ENCODE results near the gene PFKFB4. TPM values are rescaled to one million over a fixed set of nuclear protein-coding genes. Genes with fewer than 3 reads are reported as not detected.
A peak's percentile ranks its signal among the peaks of the same experiment; 100 is the strongest.

PFKFB4 gene
- polyA plus RNA-seq, 2 donors = 3.8 to 9.2 TPM

DNA sequence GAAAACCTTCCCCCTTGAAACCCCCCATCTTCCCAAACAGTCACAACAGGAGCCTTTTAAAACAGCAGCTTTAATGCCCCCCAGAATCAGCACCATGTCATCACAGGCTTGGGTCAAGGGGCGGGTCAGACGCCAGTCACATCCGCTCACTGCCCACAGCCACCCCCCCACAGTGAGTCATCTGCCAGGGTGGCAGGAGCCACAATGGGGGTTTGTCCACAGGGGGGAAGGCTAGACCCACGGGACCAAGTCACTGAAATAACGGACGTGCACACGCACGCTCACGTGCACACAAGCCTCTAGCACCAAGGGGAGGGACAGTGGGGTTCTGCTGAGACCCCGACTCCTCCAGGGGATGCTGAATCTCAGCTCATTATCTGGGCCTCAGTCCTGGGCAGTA is 7.4 kb upstream of the PFKFB4 start:
- 61 to 74% methylated on average over 10 of the region's 10 CpGs for WGBS, 2 donors
- Histone ChIP-seq H3K4me3 (ENCODE audit: low read depth in 1 of 2, low read length in 2 of 2) (no peak overlapping the region), H3K27ac (ENCODE audit: low read depth in 2 of 2, low read length in 1 of 2) (no peak overlapping the region), H3K9me3 (ENCODE audit: control insufficient read depth in 2 of 2, insufficient read depth in 1 of 2, low read depth in 1 of 2, low read length in 1 of 2) (no peaks in the 10 kb centered on the region), H3K27me3 (ENCODE audit: control insufficient read depth in 1 of 2, insufficient read depth in 2 of 2, low read length in 2 of 2) (no peaks in the 10 kb centered on the region), H3K4me1 (ENCODE audit: control insufficient read depth in 2 of 2, insufficient read depth in 2 of 2, low read length in 1 of 2) (peaks cover 0 to 2% of the 10 kb centered on the region in 2 donors), H3K36me3 (ENCODE audit: control insufficient read depth in 2 of 2, insufficient read depth in 2 of 2, low read length in 1 of 2) (peaks cover 0 to 3% of the 10 kb centered on the region in 2 donors)

DNA sequence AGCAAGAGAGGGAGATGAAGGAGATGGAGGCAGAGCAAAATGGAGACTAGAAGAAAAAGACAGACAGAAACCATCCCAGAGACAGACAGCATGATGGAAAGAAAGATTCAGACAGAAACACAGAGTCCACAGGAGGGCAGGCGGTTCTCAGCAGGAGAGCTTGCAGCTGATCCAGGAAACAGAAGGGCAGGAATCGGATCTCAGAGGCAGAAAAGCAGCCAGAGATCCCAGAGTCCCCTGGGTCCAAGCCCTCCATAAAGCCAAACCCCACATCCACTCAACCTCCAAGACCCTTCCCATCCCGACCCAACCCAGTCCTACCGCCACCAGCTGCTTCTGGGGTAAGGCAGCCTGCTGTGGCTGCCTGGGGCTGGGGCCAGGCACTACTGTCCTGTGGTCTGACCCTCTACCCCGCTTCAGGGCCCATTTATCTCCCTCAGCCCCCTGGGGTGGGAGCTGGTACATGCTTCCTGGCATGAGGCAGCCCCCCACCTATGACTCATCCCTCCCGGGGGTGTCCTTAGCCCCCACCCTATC is 6.8 kb upstream of the PFKFB4 start, which contains the start of gene UCN2:
Gene UCN2, minus strand, starts transcription at position 400 of the 537 bp plus-strand sequence. CDS start 657 bp downstream, outside the sequence.
- no peak within 1 kb of the TSS for H3K27ac ChIP-seq (ENCODE audit: low read depth in 2 of 2, low read length in 1 of 2)
- peaks cover 0 to 2% of the 10 kb centered on the region in 2 donors for H3K4me1 ChIP-seq (ENCODE audit: control insufficient read depth in 2 of 2, insufficient read depth in 2 of 2, low read length in 1 of 2)
- no peaks in the 10 kb centered on the region for H3K27me3 ChIP-seq (ENCODE audit: control insufficient read depth in 1 of 2, insufficient read depth in 2 of 2, low read length in 2 of 2)
- H3K36me3 ChIP-seq (ENCODE audit: control insufficient read depth in 2 of 2, insufficient read depth in 2 of 2, low read length in 1 of 2) = peaks cover 0 to 3% of the 10 kb centered on the region in 2 donors
- WGBS, 2 donors = 66 to 70% methylated on average over 6 of the region's 6 CpGs
- H3K4me3 ChIP-seq (ENCODE audit: low read depth in 1 of 2, low read length in 2 of 2) = no peak within 1 kb of the TSS
- no peaks in the 10 kb centered on the region for H3K9me3 ChIP-seq (ENCODE audit: control insufficient read depth in 2 of 2, insufficient read depth in 1 of 2, low read depth in 1 of 2, low read length in 1 of 2)

DNA sequence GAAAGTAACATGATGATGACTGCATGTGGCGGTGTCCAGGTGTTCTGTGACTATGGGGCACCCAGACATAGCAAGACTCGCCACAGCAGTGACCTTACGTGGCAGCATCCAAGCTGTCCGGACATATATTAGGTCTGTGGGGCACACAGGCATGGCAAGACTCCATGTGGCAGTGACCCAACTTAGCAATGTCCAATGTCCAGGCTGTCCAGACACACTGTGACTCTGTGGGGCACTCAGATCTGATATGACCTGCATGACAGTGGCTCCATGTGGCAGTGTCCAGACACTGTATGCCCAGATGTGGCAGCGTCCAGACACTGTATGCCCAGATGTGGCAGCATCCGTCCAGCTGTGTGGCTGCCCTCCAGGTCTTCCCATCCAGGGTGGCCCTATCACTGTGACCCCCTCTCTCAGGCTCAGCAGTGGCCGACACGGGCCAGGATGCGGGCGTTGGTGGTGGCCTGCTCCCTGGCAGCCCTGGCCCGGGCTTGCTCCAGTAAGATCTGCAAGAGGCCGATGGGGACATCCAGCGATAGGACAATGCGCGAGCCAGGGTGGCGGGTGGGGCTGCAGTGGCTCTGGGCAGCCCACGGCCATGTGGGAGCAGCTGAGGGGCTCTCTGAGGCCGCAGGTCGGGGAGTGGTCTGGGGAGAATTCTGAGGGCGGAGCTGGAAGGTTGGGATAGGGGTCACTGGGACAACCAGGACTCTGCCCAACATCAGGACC is 5.9 kb upstream of the PFKFB4 start:
- Histone ChIP-seq H3K27me3 (ENCODE audit: control insufficient read depth in 1 of 2, insufficient read depth in 2 of 2, low read length in 2 of 2) (no peaks in the 10 kb centered on the region), H3K4me3 (ENCODE audit: low read depth in 1 of 2, low read length in 2 of 2) (no peak overlapping the region), H3K27ac (ENCODE audit: low read depth in 2 of 2, low read length in 1 of 2) (no peak overlapping the region), H3K36me3 (ENCODE audit: control insufficient read depth in 2 of 2, insufficient read depth in 2 of 2, low read length in 1 of 2) (peaks cover 0 to 3% of the 10 kb centered on the region in 2 donors), H3K9me3 (ENCODE audit: control insufficient read depth in 2 of 2, insufficient read depth in 1 of 2, low read depth in 1 of 2, low read length in 1 of 2) (no peaks in the 10 kb centered on the region), H3K4me1 (ENCODE audit: control insufficient read depth in 2 of 2, insufficient read depth in 2 of 2, low read length in 1 of 2) (peaks cover 0 to 2% of the 10 kb centered on the region in 2 donors)
- 84 to 88% methylated on average over 20 of the region's 20 CpGs for WGBS, 2 donors

DNA sequence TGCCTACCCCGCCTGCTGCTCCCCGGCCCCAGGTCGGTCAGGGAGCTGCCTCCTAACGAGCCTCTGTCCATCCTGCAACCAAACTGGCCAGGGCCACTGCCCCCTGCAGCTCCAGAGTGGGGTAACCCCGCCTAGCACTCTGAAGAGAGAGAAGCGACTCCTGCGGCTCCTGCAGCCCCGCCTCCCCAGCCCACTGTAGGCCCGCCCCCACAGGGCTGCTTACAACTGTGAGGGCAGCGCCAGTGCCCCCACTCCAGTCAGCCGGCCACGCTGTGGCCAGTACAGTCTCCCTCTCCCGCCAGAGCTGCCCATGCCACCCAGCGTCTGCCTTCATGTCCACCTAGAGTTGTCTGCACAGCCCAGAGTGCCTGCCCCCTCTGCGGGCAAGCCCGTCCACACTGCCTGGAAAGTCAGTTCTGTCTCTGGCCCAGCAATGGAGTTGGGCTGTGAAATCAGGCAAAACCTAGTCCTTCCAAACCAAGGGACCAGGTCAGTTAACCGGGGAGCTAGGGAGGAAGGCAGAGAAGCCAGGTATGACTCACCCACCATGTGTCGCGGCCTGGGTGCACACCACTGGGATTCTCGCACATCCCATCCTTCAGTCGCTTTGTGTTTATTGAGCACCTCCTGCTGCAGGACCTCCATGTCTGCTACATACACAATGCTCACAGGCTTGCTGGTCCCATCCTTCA is 4.6 kb upstream of the PFKFB4 start:
- Histone ChIP-seq H3K4me3 (ENCODE audit: low read depth in 1 of 2, low read length in 2 of 2) (no peak overlapping the region), H3K27ac (ENCODE audit: low read depth in 2 of 2, low read length in 1 of 2) (peak overlapping the region; percentile 8 to 18)
- 49 to 50% methylated on average over 21 of the region's 21 CpGs for WGBS, 2 donors

DNA sequence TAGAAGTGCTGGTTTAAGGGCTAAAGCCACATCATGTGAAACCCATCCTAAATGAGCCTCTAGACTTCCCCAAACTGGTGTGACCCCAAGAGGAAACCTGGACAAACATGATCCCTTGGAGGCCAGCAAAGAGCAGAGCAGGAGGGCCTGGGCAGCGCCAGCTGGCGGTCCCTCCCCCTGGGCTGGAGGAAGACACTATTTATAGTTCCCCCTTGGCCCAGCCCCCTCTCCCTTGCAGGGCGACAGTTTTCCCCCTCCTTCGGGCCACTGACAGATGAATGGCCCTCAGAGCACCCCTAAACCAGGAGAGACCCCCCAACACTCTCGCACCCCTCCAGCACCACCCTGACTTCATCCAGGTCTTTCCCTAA is 4.0 kb upstream of the PFKFB4 start:
- H3K4me3 ChIP-seq (ENCODE audit: low read depth in 1 of 2, low read length in 2 of 2) = no peak overlapping the region
- peaks cover 0 to 3% of the 10 kb centered on the region in 2 donors for H3K4me1 ChIP-seq (ENCODE audit: control insufficient read depth in 2 of 2, insufficient read depth in 2 of 2, low read length in 1 of 2)
- no peaks in the 10 kb centered on the region for H3K9me3 ChIP-seq (ENCODE audit: control insufficient read depth in 2 of 2, insufficient read depth in 1 of 2, low read depth in 1 of 2, low read length in 1 of 2)
- 33 to 37% methylated on average over 3 to 5 of the region's 5 CpGs for whole genome bisulfite sequencing, 2 donors
- H3K27me3 ChIP-seq (ENCODE audit: control insufficient read depth in 1 of 2, insufficient read depth in 2 of 2, low read length in 2 of 2) = no peaks in the 10 kb centered on the region
- peak overlapping the region; percentile 8 to 18 for H3K27ac ChIP-seq (ENCODE audit: low read depth in 2 of 2, low read length in 1 of 2)
- H3K36me3 ChIP-seq (ENCODE audit: control insufficient read depth in 2 of 2, insufficient read depth in 2 of 2, low read length in 1 of 2) = peaks cover 0 to 3% of the 10 kb centered on the region in 2 donors

More for the DNA sequence above, 4.6 kb upstream of the PFKFB4 start:
- no peaks in the 10 kb centered on the region for H3K9me3 ChIP-seq (ENCODE audit: control insufficient read depth in 2 of 2, insufficient read depth in 1 of 2, low read depth in 1 of 2, low read length in 1 of 2)
- no peaks in the 10 kb centered on the region for H3K27me3 ChIP-seq (ENCODE audit: control insufficient read depth in 1 of 2, insufficient read depth in 2 of 2, low read length in 2 of 2)
- peaks cover 0 to 3% of the 10 kb centered on the region in 2 donors for H3K36me3 ChIP-seq (ENCODE audit: control insufficient read depth in 2 of 2, insufficient read depth in 2 of 2, low read length in 1 of 2)
- H3K4me1 ChIP-seq (ENCODE audit: control insufficient read depth in 2 of 2, insufficient read depth in 2 of 2, low read length in 1 of 2) = peaks cover 0 to 1% of the 10 kb centered on the region in 2 donors

DNA sequence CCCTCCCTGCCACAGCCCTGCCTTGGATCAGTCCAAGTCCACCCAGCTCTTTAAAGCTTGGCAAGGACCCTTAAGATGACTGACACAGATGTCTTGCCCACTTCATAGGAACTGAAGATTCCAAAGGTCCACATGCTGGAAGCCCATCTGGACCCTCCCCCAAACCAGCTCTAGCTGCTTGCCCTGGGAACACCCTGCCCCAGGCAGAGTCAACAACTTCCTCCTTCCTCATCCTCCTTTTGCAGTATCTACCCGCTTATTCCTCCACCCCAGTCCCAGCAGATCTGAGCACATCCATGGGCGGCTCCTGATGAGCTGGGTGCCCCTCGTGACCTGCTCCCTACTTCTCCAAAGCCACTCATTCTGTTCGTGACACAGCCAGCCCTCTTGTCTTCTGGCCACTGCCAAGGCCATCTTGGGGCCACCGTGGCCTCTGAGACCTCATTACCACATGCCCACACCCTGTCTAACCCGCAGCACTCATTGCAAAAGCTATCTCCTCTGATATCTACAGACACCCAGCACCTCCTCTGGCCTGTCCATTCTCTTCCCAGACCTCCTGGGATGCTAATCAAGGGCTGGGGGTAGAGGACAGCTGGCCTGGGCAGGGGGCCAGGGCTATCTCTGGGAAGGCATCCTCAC is 2.0 kb upstream of the PFKFB4 start:
- Histone ChIP-seq H3K4me1 (ENCODE audit: control insufficient read depth in 2 of 2, insufficient read depth in 2 of 2, low read length in 1 of 2) (peaks cover 0 to 3% of the 10 kb centered on the region in 2 donors), H3K27ac (ENCODE audit: low read depth in 2 of 2, low read length in 1 of 2) (peak overlapping the region in 1 of 2 donors; percentile 39), H3K27me3 (ENCODE audit: control insufficient read depth in 1 of 2, insufficient read depth in 2 of 2, low read length in 2 of 2) (no peaks in the 10 kb centered on the region), H3K4me3 (ENCODE audit: low read depth in 1 of 2, low read length in 2 of 2) (no peak overlapping the region), H3K9me3 (ENCODE audit: control insufficient read depth in 2 of 2, insufficient read depth in 1 of 2, low read depth in 1 of 2, low read length in 1 of 2) (no peaks in the 10 kb centered on the region), H3K36me3 (ENCODE audit: control insufficient read depth in 2 of 2, insufficient read depth in 2 of 2, low read length in 1 of 2) (peaks cover 0 to 5% of the 10 kb centered on the region in 2 donors)
- 59 to 70% methylated on average over 6 of the region's 6 CpGs for WGBS, 2 donors

DNA sequence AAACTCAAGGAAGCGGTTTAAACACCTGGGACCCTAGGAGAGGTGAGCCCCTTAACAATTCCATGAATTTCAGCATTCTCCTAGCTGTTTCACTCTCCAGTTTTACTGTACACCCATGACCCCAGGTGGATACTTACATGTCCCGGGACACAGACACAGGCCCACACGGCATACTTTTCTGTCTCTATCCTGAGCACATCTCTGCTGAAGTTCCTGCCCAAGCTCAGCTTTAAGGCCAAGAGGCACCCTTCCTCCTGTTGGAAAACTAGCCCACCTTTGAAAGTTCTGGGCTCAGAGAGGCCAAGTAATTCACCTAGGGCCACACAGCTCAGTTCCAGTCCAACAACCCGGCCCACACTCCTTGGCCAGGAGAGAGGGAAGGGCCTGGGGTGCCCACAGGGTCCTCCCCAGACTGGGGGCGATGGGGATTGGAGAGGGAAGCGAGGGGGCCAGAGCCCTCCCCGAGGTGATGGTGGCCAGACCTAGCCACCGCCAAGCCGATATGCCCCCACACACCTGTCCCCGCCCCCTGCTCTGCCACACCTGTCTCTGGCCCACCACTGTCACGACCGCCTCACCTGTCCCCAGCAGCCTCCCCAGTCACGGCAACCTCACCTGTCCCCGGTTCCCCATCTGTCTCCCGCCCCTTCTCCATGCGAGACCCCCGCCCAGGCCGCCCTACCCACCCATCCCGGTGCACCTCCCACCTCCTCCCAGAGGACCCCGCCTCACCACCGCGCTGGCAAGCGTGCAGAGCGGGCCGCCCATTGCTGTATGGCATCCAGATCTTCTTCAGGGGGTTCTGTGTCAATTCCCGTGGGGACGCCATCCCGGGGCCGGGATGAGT is 431 bp downstream of the PFKFB4 start:
- peaks cover 0 to 3% of the 10 kb centered on the region in 2 donors for H3K4me1 ChIP-seq (ENCODE audit: control insufficient read depth in 2 of 2, insufficient read depth in 2 of 2, low read length in 1 of 2)
- H3K9me3 ChIP-seq (ENCODE audit: control insufficient read depth in 2 of 2, insufficient read depth in 1 of 2, low read depth in 1 of 2, low read length in 1 of 2) = no peaks in the 10 kb centered on the region
- peak overlapping the region; percentile 22 to 69 for H3K27ac ChIP-seq (ENCODE audit: low read depth in 2 of 2, low read length in 1 of 2)
- peak overlapping the region; percentile 53 to 65 for H3K4me3 ChIP-seq (ENCODE audit: low read depth in 1 of 2, low read length in 2 of 2)
- 13 to 14% methylated on average over 29 of the region's 29 CpGs for WGBS, 2 donors
- peaks cover 0 to 6% of the 10 kb centered on the region in 2 donors for H3K36me3 ChIP-seq (ENCODE audit: control insufficient read depth in 2 of 2, insufficient read depth in 2 of 2, low read length in 1 of 2)
- H3K27me3 ChIP-seq (ENCODE audit: control insufficient read depth in 1 of 2, insufficient read depth in 2 of 2, low read length in 2 of 2) = no peaks in the 10 kb centered on the region

DNA sequence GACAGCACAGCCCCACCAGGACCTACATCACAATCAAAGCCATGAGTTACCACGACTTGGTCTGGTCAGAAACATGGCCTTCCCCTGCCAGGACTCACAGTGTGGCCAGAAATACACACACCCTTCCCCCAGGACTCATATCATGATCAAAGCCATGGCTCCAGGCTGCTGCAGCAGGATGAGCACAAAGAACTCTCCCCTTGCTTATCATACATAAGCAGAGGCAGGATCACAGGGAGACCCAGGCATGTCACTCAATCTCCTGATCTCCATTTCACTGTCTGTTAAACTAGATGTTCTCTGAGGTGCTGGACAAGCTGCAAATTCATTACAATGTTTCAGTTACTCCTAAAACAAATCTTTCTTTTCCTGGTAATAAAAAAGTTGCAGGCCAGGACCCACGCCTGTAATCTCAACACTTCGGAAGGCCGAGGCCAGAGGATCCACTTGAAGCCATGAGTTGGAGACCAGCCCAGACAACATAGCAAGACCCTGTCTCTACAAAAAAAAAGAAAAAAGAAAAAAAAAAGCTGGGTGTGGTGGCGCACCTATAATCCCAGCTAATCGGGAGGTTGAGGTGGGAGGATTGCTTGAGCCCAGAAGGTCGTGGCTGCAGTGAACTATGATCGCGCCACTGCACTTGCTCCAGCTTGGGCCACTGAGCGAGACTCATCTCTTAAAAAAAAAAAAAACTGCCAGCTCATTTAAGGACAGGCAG is 1.2 kb downstream of the PFKFB4 start:
- no peaks in the 10 kb centered on the region for H3K9me3 ChIP-seq (ENCODE audit: control insufficient read depth in 2 of 2, insufficient read depth in 1 of 2, low read depth in 1 of 2, low read length in 1 of 2)
- H3K4me3 ChIP-seq (ENCODE audit: low read depth in 1 of 2, low read length in 2 of 2) = peak overlapping the region in 1 of 2 donors; percentile 53
- WGBS, 2 donors = 66 to 75% methylated on average over 10 of the region's 10 CpGs
- H3K27me3 ChIP-seq (ENCODE audit: control insufficient read depth in 1 of 2, insufficient read depth in 2 of 2, low read length in 2 of 2) = no peaks in the 10 kb centered on the region
- no peak overlapping the region for H3K27ac ChIP-seq (ENCODE audit: low read depth in 2 of 2, low read length in 1 of 2)
- peaks cover 0 to 3% of the 10 kb centered on the region in 2 donors for H3K4me1 ChIP-seq (ENCODE audit: control insufficient read depth in 2 of 2, insufficient read depth in 2 of 2, low read length in 1 of 2)
- peaks cover 0 to 6% of the 10 kb centered on the region in 2 donors for H3K36me3 ChIP-seq (ENCODE audit: control insufficient read depth in 2 of 2, insufficient read depth in 2 of 2, low read length in 1 of 2)
